Loucy (cell line): ENCODE measurements around the gene RNASE13.

ENCODE experiments used
- CTCF ChIP-seq: fragments of 200-600 bp; sonication (generic); conservative IDR thresholded peaks from 2 replicates; pipeline ENCODE4 v1.5.1; 2014; ENCODE audit warnings: mild to moderate bottlenecking, antibody characterized with exemption, low read length
- EZH2phosphoT487 ChIP-seq: fragments of 200-600 bp; IDR thresholded peaks from 2 replicates; pipeline ENCODE4 v1.6.1; 2018; ENCODE audit warnings: antibody characterized with exemption, mild to moderate bottlenecking, moderate library complexity, borderline replicate concordance

DNA sequence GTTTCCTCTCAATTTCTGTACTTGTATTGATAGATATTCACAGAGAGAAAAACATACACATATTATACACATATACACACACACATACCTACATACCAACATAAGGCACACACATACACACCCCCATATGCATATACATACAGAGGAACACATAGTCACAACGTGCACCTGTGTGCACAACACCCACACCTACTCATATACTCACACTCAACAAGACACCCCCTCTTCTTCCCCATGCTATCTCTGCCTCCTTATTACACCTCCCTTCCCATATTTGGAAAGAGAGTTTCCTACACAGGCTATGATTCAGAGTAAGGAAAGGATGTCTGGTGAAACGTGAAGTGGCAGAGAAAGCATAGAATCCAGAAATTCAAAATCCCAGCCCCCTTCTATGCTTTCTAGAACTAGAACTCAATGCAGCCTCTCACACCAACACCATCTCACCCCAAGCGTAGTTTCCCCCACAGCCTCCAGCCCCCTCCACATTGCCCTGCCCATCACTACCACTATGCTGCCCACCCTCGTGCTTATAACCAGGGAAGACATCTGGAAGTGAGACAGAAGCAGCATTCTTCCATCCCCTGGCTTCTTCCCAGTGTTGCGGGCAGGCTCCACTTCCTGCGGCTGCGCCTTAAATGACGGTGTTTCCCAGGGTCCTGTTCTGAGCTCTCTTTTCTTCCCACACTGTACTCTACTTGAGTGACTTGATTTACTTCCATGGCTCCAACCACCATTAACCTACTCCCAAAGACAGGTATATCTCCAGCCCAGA lies 25.4 kb upstream of the RNASE13 start:
- TF ChIP-seq CTCF: no peak
- no peak for TF ChIP-seq EZH2phosphoT487
